Activated CD8-positive, alpha-beta memory T cell treated with anti-CD3 and anti-CD28 coated beads, Interleukin-2, amount 50 U/mL, for 4 hours (primary cell): ENCODE results near the gene WWC1.

Experiments used
- DNase-seq: peaks from one replicate; pipeline ENCODE4 v3.0.0-alpha.2; 2020

WWC1 gene

GRCh38 chr5:168365581-168366081 lies 74.2 kb downstream of the WWC1 start:
- DNase-seq: no peak

- DNase-seq: no peak
Measured at GRCh38 chr5:168366116-168366515, 74.7 kb downstream of the WWC1 start.

GRCh38 chr5:168368854-168369253 lies 77.4 kb downstream of the WWC1 start:
- DNase-seq: no peak

- DNase-seq: no peak
Measured at GRCh38 chr5:168370831-168371230, 79.4 kb downstream of the WWC1 start.

- no peak for DNase-seq
Measured at GRCh38 chr5:168372356-168372946, 81.0 kb downstream of the WWC1 start.

- DNase-seq: no peak
Measured at GRCh38 chr5:168374532-168374931, 83.1 kb downstream of the WWC1 start.

GRCh38 chr5:168375214-168375613 lies 83.8 kb downstream of the WWC1 start:
- no peak for DNase-seq

GRCh38 chr5:168377525-168377924 lies 86.1 kb downstream of the WWC1 start:
- DNase-seq: no peak

- DNase-seq: no peak
Measured at GRCh38 chr5:168378741-168379140, 87.3 kb downstream of the WWC1 start.

GRCh38 chr5:168382421-168382820 lies 91.0 kb downstream of the WWC1 start:
- DNase-seq: no peak

GRCh38 chr5:168390491-168390890 lies 99.0 kb downstream of the WWC1 start:
- no peak for DNase-seq

GRCh38 chr5:168393773-168394172 lies 102.3 kb downstream of the WWC1 start:
- DNase-seq: no peak

GRCh38 chr5:168400429-168401220 lies 109.2 kb downstream of the WWC1 start:
- DNase-seq: no peak

GRCh38 chr5:168401226-168401625 lies 109.8 kb downstream of the WWC1 start:
- DNase-seq: no peak

- DNase-seq: no peak
Measured at GRCh38 chr5:168401880-168402279, 110.4 kb downstream of the WWC1 start.

GRCh38 chr5:168404365-168404764 lies 112.9 kb downstream of the WWC1 start:
- no peak for DNase-seq

GRCh38 chr5:168407211-168407610 lies 115.8 kb downstream of the WWC1 start:
- DNase-seq: no peak

GRCh38 chr5:168408561-168409305 lies 117.3 kb downstream of the WWC1 start:
- DNase-seq: no peak

- DNase-seq: no peak
Measured at GRCh38 chr5:168409591-168410458, 118.4 kb downstream of the WWC1 start.

GRCh38 chr5:168411871-168412270 lies 120.4 kb downstream of the WWC1 start:
- no peak for DNase-seq

GRCh38 chr5:168413062-168413461 lies 121.6 kb downstream of the WWC1 start:
- DNase-seq: no peak

GRCh38 chr5:168413596-168413995 lies 122.2 kb downstream of the WWC1 start:
- DNase-seq: no peak

GRCh38 chr5:168415401-168415800 lies 124.0 kb downstream of the WWC1 start:
- no peak for DNase-seq
